ENCODE results near the gene SRCAP.

- no peak for TF ChIP-seq CTCF (optimal IDR thresholded peaks at IDR 0.05 in 1 of 3, IDR thresholded peaks at IDR 0.05 in 1 of 3, conservative IDR thresholded peaks at IDR 0.05 in 1 of 3; ENCODE audit: extremely low read depth in 1 of 3, insufficient read depth in 2 of 3, low read length in 3 of 3)
- TF ChIP-seq EZH2 (IDR thresholded peaks at IDR 0.05; ENCODE audit: low read length) = no peak
Observed at GRCh38 chr16:30725418-30725792, 26.4 kb downstream of the SRCAP start.

Data from keratinocyte (primary cell).